NCI-H2196 (cell line): ENCODE measurements around the gene UBALD1.
A peak's percentile ranks its signal among the peaks of the same experiment; 100 is the strongest.

Experiments
- DNase-seq: peaks from one replicate; lab custom pipeline; 2025; ENCODE audit not compliant: unreplicated experiment; lab: John Stamatoyannopoulos, UW

Gene UBALD1

DNA sequence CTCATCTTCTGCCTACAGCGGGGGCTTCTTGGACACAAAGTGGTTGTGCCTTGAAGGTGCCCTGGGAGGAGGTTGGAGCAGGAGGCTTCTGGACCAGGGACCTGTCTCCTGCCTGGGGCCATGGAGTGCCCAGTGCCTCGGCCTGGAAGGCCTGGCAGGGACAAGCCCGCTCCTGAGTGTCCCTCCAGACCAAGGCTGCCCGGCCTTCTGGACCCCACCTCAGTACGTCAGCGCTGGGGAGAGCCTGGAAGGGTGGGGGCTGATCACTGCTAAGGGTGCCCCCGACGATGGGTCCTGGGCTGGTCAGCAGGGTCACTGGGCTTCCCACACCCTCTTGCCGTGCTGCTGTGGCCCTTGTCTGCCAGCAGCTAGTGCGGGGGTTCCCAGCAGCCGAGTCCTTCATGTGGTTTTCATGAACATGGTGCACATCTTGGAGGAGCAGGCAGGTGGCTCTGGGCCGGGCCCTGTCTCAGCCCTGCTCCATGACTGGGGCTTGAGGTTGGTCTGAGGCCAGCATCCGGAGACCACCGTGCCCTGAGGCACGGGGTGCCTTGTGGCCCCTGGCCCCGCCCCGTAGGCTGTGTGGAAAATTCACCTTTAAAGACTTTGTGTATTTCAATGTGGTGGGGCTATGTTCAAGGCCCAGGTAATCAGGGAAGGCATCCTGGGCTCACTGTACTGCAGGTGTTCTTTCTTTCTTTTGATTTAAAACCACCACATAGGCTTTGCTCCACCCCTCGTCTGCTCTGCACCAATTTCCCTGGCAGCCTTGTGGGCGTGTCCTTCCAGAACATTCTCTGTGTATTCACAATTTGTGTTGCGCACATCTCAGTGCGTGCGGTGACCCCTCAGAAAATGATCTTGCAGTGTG is 32.3 kb upstream of the UBALD1 start:
- no peak for DNase-seq

DNA sequence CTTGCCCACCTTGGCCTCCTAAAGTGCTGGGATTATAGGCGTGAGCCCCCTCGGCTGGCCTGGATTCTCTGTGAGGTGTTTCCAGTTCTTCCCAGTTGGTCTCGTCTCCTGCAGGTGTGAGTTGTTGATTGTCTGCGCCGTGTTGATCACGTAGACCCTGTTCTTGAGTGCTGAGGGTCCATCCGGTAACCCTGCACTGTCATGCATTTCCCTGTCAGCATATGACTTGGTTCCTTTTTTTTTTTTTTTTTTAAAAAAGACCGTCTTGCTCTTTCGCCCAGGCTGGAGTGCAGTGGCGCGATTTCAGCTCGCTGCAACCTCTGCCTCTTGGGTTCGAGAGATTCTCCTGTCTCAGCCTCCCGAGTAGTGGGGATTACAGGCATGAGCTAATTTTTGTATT is 27.2 kb upstream of the UBALD1 start:
- DNase-seq, result no peak

DNA sequence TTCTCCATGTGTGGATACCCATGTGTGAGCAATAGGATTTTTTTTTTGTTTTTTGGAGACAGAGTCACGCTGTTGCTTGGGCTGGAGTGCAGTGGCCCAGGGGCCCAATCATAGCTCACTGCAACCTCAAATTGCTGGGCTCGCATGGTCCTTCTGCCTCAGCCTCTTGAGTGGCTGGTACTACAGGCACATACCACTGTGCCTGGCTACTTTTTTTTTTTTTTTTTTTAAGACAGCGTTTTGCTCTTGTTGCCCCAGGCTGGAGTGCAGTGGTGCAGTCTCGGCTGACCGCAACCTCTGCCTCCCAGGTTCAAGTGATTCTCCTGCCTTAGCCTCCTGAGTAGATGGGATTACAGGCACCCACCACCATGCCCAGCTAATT is 26.6 kb upstream of the UBALD1 start:
- no peak for DNase-seq

DNA sequence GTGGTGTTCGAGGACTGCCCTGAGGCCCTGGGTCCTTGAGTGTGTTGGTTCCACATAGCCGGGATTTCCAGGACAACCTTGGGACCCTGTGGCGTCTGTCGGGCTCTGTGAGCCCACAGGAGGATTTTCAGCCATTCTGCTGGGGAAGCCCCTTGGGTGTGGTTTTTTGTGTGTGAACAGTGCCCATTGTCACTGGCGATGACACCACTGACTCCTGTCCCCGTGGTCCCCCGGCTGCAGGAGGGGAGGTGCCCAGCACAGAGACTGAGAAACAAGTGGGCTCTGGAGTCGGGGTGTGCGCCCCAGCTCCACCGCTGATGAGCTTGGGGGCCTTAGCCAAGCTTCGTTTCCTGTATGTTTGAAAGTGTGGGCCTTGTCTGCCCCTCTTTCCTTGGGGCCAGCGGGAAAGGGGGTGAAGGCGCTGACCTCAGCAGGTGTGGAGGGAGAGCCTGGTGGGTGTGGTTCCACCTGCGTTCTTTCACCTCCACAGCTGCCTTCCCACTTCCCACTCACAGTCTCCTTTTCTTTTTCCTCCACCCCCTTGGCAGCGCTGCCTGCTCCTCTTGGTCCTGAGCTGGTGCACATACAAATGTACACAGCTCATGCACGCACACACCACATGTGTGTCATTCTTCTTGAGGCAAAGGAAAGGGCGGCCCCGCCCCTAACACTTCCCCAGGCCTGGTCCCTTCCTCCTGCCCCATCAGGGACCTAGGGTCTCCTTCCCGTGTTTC is 26.1 kb upstream of the UBALD1 start:
- no peak for DNase-seq

DNA sequence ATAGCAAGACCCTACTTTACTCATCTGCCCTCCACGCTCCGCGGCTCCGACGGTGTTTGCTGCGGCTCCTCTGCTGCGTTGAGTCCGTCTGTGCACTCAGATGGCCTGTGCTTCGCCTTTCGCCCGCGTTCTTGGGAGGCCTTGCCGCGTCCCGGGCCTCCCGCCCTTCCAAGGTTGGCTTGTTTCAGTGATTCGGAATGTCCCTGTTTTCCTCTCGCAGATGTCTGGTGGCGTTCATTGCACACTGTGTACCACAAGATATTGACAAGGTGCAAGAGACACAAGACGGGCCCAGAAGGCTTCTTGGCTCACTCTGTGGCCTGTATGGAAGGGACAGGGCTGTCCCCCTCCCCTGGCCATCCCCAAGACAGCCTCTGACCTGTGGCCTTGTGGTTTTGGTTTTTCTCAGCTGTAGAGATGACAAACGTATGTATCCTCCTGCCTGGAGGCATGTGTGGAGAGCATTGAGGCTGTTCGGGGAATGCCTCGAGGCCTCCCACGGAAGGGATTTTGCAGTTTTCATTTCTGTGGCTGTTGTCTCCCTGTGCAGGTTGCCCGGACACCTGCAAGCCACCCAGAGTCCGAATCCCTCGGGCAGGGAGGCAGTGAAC is 25.3 kb upstream of the UBALD1 start:
- no peak for DNase-seq

DNA sequence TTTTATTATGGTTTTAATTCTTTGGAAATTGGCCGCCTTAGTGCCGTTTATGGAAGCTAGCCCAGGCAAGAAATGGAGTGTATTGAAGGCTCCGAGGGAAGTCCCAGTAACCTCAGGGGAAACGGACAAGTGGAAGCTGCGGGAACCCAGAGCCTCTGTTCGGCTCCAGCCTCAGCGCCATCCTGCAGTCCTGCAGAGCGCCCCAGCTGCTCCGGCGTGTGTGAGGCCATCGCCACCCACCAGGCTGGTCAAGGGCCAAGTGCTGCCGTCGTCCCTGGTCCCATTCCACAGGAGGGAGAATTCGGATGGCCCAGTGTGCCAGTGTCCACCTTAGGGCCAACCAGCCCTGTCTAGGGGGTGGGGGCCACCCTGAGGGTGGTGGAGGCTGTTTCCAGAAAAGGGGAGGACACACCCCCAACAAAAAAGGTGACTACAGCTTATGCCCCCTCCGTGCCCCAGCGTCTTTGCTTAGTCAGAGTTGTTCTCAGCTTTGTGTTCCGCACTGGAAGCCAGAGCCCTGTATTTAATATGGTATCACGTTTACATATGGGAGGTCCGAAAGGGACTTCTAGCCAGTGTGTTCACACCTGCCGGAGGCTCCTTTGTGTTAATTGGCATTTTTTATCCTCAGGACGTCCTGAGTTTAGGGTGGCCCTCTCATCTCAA is 22.9 kb upstream of the UBALD1 start:
- no peak for DNase-seq

DNA sequence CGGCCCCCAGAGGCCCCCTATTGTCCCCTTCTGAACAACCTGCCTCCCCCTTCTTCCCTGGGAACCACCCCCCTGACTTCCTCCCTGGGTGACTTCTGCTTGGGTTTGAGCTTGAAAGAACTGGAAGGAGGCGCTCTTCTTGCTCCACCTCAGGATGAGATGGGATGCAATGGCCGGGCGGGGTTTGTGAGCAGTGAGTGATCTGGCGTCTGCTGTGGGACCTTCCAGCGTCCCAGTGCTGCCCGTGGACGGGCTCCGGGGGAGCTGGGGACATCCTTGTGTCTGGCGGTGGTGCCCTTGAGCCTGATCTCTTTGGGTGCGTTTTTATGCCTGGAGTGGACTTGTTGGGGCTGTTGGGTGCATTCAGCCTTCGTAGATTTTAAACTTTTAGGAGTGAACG is 21.5 kb upstream of the UBALD1 start:
- DNase-seq, result no peak

DNA sequence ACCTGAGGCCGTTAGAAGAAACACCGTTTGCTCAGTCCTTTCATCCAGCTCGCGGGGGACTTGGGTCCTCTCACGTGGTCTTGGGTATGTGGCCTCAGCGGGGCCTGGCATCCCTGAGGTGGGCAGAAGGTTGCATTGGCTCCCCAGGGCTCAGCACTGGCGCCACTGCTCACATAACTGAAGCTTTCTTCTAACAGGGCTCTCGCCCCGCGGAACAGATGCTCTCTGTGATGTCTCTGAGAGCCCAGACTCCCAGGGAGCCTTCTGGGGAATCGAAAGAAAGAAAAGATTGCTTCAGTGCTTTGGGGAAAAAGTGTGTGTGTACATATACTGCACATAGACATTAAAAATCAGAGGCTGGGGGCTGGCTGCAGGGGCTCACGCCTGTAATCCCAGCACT is 20.1 kb upstream of the UBALD1 start:
- no peak for DNase-seq

DNA sequence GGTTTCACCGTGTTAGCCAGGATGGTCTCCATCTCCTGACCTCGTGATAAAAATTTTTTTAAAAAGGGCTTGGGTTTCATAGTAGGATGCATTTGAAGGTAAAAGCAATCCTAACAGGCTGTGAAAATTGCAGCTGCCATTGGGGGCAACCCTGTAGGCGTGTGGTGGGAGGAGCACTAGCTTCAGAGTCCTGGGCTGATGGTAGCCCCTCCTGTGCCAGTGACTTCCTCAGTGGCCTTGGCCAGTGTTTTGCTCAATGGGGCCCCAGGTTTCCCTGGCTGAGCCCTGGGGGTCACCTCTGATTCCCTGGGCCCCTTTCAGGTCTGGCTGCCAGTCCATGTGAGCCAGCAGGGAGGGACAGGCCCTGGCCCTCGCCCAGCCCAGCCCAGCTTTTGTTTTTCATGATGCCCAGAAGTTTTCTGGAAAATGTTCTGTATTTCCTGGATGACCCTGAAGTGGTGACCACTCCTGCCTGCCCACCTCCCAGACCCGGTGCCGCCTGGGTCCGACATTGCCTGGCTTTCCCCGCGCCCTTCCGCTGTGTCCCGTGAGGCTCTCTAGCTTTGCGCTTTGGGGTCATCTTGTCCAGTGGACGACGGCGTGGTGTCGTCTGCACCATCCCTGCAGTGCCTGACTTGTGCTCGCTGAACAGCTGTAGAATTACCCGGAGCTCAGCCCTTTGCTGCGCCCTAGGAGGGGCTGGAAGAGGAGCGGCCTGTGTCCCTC is 19.4 kb upstream of the UBALD1 start:
- no peak for DNase-seq

DNA sequence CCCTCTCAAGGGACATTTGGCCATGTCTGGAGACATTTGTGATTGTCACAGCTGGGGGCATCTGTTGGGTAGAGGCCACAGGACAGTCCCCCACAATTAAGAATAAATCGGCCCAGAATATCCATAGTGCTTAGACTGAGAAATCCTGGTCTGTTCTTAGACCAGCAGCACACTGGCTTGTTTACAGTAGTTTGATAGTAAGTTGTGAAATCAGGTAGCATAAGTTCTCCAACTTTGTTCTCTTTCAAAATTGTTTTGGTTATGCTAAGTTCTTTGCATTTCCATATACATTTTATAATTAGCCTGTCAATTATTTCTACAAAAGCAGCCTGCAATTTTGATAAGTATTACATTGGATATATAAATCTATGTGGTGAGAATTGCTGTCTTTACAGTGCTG is 16.8 kb upstream of the UBALD1 start:
- DNase-seq, result no peak

DNA sequence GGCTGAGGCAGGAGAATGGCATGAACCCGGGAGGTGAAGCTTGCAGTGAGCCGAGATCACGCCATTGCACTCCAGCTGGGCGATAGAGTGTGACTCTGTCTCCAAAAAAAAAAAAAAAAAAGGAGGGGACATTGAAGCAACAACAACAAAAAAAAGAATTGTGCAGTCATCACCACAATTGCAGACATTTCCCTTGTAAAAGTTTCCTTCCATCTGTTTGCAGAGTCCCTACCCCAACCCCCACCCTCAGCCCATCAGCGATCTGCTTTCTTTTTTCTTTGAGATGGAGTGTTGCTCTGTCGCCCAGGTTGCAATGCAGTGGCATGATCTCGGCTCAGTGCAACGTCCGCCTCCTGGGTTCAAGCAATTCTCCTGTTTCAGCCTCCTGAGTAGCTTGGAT is 13.6 kb upstream of the UBALD1 start:
- DNase-seq, result no peak

DNA sequence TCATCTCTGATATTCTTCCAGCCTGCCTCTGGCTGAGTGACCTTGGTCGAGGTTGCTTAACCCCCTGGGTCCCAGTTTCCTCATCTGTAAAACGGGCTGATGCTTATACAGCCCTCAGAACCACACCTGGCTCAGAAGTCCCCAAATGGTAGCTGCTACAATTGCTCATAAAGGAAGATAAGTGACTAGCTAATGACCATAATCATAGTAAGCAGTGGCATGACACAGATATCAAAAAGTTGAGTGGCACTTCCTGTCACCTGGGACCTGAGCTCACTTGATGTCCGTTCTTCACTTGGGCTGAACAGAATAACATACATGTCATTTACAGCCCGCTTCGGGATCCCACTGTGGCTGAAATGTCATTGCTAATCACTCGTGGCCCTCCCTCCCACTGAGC is 11.7 kb upstream of the UBALD1 start:
- DNase-seq, result no peak

DNA sequence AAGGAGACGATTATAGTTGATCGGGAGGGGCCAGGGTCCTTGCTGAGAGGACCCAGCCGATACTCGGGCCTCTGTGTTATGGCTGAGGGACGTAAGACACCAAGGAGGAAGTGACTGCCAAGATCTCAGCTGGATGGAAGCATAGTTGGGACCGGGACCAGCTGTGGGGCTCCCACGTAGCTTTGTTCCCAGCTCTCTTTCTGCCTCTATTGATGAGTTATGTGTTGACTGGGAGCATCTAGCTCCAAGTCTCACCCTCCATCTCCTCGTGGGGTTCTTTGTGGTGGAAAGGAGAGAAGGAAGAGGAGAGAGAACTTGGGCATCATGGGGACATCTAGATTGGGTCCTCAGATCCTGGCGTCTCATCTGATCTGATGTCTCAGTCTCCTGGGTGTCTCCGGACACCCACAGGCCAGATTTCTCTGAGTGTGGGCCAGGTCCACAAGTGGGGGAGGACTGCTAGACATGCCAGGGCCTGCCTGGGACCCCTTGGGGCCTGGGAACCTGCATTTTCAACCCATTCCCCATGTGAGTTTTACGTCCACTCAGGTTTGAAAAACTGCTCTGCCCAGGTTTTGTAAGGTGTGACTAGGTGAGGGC is 11.0 kb upstream of the UBALD1 start:
- no peak for DNase-seq

DNA sequence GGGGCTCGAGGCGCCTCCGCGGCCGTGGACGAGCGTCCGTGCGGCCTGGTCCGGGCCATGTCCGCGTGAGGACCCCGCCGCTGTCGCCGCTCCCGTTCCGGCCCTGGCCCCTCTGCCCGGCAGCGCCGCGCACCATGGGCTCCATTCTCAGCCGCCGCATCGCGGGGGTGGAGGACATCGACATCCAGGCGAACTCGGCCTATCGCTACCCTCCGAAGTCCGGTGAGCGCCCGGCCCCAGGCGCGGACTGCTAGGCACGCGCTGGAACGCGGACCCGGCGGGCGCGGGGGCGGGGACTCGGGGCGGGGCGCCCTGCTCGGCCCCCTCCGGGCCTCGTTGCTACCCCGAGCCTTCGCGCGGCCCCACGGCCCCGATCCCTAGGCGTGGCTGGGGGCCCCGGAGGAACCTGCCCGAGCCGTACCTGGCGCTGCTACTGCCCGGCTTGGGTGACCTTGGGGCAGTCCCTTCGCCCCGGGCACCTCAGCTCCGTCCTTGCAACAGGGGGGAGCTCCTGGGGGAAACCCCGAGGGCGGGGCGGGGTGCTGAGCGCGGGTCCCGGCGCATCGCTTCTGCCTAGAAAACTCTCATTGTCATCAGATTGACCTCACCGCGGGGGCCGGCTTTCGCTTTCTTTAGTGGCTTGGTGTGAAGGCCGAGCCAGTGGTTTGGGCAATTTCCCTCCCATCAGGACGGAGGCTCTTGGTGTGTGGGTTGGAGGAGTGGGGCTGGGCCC is 10.3 kb upstream of the UBALD1 start:
- DNase-seq, result peak; percentile 17

DNA sequence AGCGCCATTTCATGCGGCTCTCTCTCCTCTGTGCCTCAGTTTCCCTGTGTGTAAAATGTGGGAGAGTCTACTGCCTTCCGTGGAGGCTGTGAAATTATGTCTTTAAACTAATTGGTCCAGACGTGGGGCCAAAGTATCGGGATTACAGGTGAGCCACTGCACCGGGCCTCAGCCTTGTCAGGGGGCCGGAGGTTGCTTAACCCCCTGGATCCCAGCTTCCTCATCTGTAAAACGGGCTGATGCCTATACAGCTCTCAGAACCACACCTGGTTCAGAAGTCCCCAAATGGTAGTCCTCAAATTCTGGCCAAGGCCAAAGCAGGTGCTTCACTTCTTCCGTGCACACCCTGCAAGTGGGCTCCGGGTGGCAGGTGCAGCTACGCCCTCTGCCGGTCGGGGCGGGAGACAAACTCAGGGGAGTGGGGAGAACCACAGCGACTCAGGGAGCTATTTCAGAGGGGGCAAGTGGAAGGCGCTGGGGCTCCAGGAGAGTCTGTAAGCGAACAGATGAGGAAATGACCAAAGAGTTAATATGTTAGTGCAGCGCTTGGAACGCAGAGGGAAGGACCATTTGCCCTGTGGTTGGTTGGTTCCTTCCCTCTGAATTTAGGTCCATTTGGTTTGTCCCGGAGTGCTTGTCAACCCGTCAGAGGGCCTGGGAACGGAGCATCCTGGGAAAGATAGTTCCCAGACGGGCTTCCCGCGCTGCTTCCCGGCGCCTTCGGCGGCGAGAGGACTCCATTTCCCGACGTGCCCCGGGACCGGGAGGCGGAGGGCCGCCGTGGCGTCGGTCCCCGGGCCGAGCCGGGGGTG is 9.5 kb upstream of the UBALD1 start, which contains the start of gene MGRN1:
Gene MGRN1 (plus strand): TSS at position 812 of the 812 bp plus-strand sequence. CDS start 135 bp downstream, outside the sequence.
- DNase-seq, result peak; percentile 97

DNA sequence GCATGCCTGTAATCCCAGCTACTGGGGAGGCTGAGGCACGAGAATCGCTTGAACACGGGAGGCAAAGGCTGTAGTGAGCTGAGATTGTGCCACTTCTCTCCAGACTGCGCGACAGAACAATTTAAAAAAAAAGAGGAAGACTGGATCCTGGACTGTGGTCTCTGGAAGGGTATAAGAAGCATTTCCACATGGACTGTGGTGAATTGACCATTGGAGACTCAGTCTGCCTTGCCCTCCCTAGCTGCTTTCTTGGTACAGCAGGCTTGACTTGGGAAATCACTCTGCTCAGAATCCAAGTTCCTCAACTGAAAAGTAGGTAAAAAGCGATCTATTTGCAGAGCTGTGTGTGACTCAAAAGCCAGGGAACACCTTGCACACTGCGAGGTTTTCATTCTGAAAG is 8.9 kb upstream of the UBALD1 start:
- no peak for DNase-seq

DNA sequence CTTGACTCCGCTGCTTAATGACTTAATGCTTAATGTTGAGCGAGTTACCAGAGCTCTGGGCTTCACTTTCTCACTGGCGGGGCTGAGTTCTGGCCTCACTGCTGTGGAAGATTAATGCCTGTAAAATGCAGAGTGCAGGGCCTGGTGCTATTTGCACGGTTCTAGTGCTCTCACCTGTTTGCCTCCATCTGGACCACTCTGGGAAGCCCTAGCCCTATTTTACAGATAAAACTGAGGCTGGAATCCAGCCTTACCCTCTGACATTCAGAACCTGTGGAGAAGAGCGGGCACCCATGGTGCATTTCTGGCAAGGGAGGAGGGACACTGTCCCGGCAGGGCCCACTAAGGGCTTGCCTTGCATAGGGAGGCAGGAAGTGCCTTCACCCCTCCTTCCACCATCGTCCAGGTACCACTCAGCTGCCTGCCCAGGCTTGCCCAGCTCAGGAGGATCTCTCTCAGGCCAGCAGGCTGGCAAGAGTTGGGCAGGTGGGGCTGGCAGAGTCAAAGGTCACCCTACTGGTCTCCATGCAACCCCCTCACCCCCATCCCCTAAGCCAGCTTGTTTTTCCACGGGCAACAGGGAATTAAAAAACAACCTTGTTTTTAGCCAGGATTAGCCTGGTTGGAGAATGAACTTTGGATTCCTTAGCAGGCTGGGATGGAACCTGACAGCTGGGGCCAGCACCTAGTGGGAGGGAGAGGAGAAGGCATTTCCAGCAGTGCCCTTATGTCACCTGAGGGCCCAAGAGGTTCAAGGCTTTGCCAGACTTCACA is 4.1 kb upstream of the UBALD1 start:
- peak; percentile 55 for DNase-seq

DNA sequence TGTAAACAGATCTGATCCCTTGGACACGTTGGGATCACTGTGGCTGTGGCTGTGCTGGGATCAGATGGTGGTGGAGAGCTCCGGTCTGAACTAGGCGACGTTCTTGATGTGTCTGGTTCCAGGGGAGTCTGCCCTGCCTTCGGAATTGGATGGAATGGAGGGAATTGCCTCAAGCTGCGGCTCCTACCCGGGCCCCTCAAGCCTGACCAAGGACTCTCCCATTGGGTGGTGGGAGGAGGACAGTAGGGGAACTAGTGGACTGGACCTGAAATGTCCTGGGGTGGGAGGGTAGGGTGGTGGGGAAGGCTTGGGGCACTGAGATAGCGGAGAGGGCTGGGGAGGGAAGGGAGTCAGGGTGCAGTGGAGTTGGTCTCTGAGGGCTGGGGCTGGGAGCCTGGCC is 3.2 kb upstream of the UBALD1 start:
- no peak for DNase-seq
